ENCODE measurements around the gene FGGY. TPM values are rescaled to one million over a fixed set of nuclear protein-coding genes. Genes with fewer than 3 reads are reported as not detected.

The FGGY gene
- total RNA-seq, 1 donor from 2014 or later: 31.2 TPM

GRCh38 chr1:59804301-59804700 is 507.4 kb downstream of the FGGY start:
- intact Hi-C loops (cut with micrococcal nuclease): no loop called here
- Histone ChIP-seq H3K4me1 (no peaks in the 10 kb centered on the region), H3K9me3 (replicated peaks) (no peaks in the 10 kb centered on the region), H3K36me3 (no peaks in the 10 kb centered on the region), H3K27ac (replicated peaks) (no peak overlapping the region), H3K27me3 (ENCODE audit: low read depth) (no peaks in the 10 kb centered on the region), H3K4me3 (no peak overlapping the region)
- no peak for TF ChIP-seq CTCF (IDR thresholded peaks at IDR 0.05; ENCODE audit: borderline replicate concordance)
- no peak for DNase-seq

- H3K4me3 ChIP-seq: no peak overlapping the region
- H3K4me1 ChIP-seq: no peaks in the 10 kb centered on the region
- no peaks in the 10 kb centered on the region for H3K36me3 ChIP-seq
- intact Hi-C loops (cut with micrococcal nuclease): no loop called here
- no peak for DNase-seq
- no peaks in the 10 kb centered on the region for H3K9me3 ChIP-seq (replicated peaks)
- H3K27ac ChIP-seq (replicated peaks): no peak overlapping the region
- no peak for TF ChIP-seq CTCF (IDR thresholded peaks at IDR 0.05; ENCODE audit: borderline replicate concordance)
- H3K27me3 ChIP-seq (ENCODE audit: low read depth): no peaks in the 10 kb centered on the region
Observed at GRCh38 chr1:59805554-59805953, 508.7 kb downstream of the FGGY start.

Small RNA genes within 50 kb of the gene (microRNA-seq; reads per million reads assigned to microRNA genes)
- not detected for gene MIR4711

Measured in left ventricle myocardium inferior (tissue), 1 donor.